GM20431 (cell line): Measurements from ENCODE around the gene KLF9.

Source experiments
- in situ Hi-C: fragments of 300-500 bp; cut with MseI, MboI; formaldehyde crosslinking; loops from one replicate; pipeline ENCODE4 v1.15.0; 2020; ENCODE audit warnings: low sequenced_read_pairs; ENCODE audit not compliant: unreplicated experiment

The KLF9 gene

DNA sequence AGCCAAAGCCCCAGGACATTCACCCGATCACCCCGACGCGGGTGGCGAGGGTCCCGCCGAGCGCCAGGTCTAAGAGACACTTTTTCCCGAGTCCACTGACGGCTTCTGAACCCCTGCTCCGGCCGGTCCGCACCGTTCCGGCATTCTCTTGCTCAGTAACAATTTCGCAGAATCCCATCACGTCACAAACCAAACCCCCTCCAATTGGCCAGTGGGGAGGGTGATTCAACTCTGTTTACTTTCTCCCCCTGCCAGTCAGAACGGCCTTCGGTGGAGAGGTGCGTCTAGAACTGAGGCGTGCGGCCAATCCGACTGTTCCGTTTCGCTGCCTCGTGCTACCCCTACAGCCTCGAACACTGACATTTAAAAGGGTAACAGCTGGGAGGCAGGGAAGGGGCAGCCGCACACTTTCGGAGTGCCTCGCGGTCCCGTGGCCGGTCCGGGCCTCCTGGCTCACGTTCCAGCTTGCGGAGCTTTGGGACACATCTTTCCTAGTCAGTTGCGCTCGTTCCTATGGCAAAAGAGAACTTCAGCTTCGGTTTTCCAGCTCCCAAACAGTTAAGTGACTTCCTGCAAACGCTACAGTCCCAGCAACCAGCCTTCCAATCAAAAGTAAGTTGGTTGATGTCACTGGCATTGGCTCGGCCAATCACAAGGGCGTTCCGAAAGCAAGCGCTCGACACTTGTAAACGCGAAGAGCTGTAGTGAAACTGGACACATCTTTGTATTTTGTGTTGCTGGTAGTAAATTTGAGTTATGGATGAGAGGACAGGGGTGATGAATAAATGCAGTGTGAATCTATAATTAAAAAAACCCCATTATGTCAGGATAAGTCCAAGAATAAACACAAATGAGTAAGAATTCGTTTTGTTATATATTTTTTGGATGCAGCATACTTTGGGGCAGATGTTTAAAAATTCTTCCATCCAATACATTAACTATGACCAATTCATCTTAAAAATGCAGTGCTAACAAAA is at the start of gene KLF9:
Gene KLF9, minus strand, starts transcription at position 859 of the 977 bp plus-strand sequence. CDS start 1,294 bp downstream, outside the sequence.
- in situ Hi-C loops = no loop called here

DNA sequence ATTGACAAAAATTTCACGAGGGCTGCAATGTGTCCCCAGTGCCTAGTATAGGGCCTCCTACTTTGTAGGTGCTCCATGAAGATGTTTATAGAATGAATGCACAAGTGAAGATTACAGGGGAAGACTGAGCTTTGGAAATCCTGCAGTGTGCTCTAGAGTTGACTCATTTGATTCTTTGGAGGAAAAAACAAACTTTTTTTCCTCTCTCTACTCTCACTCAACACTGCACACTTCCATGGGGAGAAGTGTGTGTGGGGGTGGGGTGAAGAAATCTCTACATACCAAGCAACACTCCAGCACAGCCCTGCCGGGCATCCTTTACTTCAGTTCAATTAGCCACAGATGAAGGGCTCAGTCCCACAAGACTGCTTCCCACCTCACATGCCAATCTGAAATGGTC is 49.4 kb upstream of the KLF9 start:
- in situ Hi-C loops = no loop called here

DNA sequence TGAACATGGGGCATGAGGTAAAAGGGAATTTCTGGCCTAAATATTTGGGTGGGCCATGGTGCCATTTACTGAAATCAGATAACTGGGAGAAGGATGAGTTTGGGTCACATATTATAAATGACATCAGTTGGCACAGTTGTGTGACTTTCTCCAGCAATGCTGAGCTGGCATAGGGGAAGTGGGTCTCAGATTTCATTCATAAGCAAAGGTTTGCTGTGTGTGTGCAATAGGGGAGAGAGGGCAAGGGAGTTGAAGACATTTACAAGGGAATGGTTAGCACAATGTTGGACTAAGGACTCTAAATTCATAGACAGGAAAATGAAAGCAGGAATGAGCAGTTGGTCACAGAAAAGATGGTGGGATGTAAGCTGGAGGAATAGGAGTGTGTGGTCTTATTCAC is 47.8 kb upstream of the KLF9 start:
- in situ Hi-C loops = no loop called here

DNA sequence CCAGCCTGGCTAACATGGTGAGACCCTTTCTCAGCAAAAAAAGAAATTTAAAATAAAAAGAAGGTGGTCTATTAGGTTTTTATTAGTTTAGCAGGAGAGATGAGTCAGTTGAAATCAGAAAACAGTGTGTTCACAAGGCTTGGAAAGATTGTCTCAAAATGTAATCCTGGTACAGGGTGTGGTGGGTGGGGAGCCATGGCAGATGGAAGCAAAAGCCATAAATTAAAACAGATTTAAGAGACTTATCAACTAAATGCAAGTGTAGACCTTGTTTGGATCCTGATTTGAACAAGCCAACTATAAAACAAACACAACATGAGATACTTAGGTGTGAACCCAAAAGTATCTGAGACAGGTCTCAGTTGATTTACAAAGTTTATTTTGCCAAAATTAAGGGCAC is 42.8 kb upstream of the KLF9 start:
- in situ Hi-C loops = no loop called here

DNA sequence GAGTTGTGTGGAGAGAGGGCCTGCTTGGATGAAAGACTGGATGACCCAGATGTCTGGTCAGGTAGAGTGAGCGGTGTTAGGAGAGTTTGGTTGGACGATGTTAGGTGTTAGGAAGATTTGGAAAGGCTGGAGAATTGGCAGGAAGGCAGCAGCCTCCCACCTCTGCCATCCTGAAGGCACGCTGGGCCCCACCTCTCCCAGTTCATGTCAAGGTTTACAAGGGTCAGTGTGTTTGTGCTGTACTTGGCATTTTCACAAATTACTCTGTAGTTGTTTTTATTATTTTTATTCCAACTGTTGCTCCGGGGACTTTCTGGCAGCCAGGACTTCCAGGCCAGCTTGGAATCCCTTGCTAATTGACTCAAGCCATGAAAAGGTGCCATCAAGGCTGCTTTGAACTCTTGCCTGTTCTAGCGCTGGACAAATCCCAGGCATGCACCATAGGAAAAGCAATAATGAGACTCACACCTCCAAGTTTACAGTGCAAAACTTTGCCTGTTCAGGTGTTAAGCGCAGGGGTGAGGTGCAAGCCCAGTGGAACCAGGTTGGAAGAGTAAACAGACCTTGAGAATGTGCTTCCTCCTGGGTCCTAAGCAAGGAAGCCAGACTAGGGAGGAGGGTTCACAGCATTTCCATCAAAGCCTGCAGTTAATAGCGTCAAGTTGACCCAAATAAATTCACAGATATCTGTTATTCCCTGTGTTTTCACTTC is 41.7 kb upstream of the KLF9 start:
- in situ Hi-C loops = no loop called here

DNA sequence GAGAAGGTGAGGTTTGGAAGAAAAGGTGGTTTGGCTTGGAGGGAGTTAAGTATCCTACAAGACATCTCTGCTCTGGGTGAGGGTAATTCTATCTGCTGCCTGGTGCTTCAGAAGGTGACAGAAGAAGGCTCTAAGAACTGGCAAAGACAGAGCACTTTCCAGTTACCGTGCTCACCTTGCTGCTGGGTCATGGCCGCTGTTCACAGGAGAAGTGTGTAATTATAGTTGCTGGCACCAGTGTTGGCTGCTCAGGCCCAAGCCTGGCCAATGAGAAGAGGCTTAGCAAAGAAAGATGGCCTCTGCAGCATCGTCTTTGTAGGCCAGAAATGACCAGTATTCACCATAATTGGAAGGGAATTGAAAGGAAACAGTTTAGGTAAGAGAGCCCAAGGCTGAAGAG is 37.9 kb upstream of the KLF9 start:
- in situ Hi-C loops = no loop called here

DNA sequence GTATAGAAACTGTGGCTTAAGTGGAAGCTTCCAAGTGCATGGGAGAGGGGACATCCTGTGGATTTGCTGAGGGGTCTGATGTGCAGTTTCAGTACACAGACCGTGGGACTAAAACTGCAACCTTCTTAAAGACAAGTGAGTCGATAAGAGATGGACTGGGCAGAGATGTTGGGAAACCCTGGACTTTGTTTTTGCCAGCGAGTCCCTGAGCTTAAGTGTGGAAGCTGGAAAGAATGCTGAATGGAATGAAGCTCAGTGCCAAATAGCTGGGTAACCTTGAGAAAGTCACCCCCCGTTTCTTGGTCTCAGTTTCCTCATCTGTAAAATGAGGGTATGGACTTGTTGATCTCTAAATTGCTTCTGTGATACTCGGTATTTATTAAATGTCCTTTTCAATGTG is 37.3 kb upstream of the KLF9 start:
- in situ Hi-C loops = no loop called here

DNA sequence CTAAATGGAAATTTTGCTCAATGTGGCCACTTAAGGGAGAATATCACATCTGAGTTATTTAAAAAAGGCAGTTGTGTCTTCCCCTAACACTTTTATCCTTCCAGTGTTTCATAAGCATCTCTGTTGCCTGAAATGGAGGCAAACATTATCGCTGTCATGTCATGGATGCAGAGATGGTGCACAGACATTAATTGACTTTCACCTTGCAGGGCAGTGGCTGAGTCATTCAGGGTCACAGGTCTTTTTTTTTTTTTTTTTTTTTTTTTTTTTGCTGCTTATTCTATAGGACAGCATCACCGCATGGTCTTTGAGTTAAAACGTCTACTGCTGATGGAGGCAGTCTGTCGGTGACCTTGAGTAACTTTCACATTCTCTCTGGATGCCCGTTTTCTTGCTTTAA is 36.3 kb upstream of the KLF9 start:
- in situ Hi-C loops = no loop called here

DNA sequence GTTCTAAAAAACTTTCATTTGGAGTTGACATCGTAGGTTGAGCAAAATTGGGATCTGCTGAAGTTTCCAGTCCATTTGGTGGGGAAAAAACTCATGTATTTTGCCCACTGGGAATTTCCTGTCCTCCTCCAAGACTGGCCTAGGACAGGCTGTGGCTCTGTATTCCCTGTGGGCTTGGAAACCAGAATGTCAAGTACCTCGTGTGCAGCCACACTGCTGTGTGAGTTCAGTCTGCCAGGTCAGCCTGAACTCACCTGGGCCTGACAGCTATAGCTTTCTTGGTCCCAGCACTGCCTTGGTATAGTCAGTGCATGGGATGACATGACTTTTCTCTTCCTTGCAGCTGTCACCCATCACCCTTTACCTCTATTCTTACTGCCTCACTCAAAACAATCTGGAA is 35.0 kb upstream of the KLF9 start:
- in situ Hi-C loops = no loop called here

DNA sequence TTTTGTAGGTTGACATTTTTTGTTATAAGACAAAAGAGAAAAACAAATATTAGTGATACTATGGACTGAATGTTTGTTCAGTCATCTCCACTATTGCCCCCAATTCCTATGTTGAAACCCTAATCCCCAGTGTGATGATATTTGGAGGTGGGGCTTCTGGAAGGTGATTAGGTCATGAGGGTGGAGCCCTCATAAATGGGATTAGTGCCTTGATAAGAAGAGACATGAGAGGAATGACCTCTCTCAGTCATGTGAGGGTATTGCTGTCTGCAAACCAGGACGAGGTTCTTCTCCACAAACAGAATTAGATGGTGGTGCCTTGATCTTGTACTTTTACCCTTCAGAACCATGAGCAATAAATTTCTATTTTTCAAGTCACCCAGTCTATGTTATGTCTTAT is 34.5 kb upstream of the KLF9 start:
- in situ Hi-C loops = no loop called here

DNA sequence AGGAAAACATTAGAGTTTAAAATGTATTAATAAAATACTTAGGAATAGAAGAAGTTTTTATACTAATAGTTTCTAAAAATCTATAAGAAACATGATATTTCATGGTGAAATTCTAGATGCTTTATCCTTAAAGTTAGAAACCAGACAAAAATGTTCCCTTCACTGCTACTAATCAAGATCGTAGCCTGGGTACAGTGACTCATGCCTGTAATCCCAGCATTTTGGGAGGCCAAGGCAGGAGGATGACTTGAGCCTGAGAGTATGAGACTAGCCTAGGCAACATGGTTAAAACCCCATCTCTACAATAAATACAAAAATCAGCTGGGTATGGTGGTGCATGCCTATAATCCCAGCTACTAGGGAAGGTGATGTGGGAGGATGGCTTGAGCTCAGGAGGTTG is 30.4 kb upstream of the KLF9 start:
- in situ Hi-C loops = no loop called here

DNA sequence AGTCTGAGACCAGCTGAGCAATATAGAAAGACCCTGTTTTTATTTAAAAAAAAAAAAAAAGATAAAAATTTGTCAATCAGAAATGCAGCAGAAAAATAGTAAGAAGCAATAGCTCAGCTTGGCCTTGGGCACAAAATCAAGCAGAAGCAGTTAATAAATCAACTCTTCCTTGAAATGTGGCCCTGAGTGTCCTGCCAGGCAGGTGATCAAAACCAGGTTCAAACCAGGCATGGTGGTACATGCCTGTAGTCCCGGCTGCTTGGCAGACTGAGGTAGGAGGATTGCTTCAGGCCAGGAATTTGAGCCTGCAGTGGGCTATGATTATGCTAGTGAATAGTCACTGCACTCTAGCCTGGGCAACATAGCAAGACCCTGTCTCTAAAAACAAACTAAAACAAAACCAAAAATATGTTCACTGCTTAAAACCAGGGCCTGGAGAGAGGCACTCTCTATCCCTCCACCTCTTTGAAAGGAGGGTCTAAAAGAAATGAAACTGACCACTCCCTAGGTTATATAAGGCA is 27.9 kb upstream of the KLF9 start:
- in situ Hi-C loops = no loop called here

DNA sequence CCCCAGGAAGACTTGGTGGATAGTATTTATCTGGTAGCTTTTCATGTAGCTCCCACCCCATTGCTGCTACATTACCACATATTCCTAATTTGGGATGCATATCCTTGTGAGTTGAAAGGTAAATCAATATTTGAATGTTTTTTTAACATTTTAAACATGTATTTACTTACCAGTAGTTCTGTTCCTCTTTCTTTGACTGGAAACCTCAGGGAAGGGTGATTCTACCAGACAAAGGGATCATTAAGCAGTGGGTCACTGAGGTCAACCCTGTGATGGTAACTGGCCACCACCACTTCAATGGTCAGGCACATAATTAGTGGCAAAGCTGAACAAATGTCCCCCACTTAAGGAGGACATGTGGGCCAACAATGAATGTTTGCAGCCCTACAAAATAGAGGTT is 27.2 kb upstream of the KLF9 start:
- in situ Hi-C loops = no loop called here

DNA sequence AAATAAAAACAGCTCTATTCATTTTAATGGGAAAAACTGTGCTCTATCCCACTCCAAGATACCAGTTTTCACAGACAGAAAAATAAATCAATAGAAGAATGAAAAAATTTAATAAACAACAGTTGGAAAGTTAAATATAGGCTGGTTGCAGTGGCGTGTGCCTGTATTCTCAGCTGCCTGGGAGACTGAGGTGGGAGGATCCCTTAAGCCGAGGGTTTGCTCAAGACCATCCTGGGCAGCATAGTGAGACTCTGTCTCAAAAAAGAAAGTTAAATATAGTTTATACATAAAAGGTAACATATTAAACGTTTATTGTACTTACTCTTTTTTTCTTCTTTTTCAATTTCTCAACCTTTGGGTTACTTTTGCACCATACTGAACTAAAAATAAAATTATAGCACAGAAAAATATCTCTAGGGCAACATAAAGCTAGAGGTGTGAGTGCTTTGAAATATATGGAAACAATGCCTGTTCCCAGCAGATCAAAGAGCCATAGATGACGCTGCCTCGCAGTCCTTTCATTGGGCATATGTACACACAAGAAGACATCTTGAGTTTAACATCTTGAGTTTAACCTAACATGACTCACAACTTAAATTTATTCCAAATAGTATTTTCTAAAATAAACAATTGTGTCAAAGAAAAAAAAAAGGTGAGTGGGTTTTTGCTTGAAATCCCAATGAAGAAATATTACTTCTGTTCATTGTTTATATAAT is 25.7 kb upstream of the KLF9 start:
- in situ Hi-C loops = no loop called here

DNA sequence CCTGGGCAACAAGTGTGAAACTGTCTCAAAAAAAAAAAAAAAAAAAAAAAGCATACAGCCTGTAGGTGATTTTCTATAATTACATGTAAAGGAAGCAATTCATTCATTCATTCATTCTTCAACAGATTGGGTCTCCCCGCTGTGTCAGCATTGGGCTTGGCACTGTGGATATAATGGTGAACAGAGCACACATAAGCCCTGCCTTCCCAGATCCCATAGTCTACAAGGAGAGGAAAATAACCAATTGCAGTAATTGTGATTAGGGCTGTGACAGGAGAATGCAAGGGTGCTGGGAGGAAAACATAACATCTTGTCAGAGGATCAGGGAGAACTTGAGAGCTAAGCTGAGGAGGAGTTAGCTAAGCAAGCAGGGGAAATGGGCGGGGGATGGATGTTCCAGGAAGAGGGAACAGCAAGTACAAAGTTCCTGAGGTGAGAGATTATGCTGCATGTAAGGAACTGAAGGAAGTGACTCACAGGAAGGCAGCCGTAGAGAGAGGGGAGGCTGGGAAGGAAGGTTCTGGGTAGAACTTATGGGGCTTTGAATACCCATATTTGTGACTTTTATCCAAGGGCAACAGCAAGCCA is 24.0 kb upstream of the KLF9 start:
- in situ Hi-C loops = no loop called here

DNA sequence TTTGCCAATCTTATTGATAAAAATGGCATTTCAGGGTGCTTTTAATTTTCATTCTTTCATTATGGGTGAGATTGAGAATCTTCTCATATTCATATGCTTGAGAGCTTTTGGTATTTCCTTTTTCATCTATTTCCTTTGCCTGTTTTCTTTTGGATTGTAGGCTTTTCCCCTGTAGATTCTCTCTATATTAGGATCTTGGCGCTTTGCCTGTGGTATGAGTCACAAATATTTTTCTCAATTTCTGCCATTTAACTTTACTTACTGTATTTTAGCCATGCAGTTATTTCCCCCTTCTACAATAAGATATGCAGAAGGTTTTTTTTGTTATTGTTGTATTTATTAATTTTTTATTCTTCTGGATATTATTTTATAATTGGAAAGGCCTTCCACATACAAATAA is 21.5 kb upstream of the KLF9 start:
- in situ Hi-C loops = no loop called here

DNA sequence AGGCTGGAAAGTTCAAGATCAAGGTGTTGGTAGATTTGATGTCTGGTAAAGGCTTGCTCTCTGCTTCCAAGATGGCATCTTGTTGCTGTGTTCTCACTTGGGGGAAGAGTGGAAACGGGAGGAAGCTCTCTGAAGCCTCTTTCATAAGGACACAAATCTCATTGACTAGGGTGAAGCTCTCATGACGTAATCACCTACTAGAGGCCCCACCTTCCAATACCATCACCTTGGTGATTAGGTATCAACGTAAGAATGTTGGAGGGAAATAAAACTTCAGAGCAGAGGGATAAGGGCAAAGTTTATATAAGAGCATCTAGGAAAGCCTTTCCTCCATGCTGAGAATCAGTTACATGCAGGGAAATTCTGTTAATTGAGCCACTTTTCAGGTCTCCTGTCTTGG is 15.4 kb upstream of the KLF9 start:
- in situ Hi-C loops = no loop called here

DNA sequence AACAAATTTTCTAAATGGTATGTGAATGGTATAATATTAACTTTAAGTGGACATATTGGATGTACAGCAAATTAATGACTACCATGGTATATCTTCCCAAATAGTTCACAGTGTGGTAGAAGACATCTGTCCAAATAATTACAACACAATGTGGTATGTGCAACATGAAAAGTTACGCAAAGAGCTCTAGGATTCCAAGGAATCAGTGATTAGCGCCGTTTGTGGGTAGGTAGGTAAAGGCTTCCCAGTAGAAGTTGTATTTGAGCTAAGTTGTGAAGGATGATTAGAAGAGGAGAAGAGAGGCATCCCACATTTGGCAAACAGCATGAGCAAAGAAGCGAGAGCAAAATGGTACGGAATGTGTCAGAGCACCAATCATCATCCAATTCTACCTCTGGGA is 14.3 kb upstream of the KLF9 start:
- in situ Hi-C loops = no loop called here

DNA sequence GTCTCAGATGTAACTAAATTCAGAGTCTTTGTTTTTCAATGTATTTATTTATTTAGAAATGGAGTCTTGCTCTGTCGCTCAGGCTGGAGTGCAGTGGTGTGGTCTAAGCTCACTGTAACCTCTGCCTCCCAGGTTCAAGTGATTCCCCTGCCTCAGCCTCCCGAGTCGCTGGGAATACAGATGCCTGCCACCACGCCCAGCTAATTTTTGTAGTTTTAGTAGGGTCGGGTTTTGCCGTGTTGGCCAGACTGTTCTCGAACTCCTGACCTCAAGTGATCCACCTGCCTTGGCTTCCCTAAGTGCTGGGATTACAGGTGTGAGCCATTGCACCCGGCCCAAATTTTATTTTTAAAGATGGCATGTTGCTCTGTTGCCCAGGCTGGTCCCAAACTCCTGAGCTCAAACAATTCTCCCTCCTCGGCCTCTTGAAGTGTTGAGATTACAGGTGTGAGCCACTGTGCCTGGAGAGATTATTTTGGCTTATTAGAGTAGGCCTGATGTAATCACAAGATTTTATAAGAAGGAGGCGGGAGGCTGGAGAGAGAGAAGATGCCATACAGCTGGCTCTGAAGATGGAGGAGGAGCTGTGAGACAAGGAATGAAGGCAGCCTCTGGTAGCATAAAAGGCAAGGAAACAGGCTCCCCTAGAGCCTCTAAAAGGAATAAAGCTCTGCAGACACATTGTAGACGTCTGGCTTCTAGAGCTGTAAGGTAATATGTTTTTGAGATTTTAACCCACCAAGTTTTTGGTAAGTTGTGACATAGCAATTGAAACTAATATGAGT is 12.9 kb upstream of the KLF9 start:
- in situ Hi-C loops = no loop called here
